ENCODE results near the gene EFCAB6. TPM values are rescaled to one million over a fixed set of nuclear protein-coding genes. Genes with fewer than 3 reads are reported as not detected.

The EFCAB6 gene
- total and polyA plus RNA-seq, 10 of the 15 experiments (the other 5 are each of a cell fraction or from before 2014, with no cell fraction given): 0.05 to 0.42 (median 0.19) TPM

DNA sequence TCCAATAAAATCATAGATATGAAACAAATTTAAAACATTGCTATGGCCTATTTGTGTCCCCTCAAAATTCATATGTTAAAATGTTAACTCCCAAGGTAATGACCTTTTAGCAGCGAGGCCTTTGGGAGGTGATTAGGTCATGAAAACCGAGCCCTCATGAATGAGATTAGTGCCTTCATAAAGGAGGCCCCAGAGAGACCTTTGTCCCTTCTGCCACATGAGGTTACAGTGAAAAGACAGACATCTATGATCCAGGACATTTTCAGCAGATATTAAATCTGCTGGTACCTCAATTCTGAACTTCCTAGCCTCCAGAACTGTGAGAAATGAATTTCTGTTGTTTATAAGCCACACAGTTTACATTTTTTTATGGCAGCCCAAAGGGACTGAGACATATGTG is 228.6 kb downstream of the EFCAB6 start (continued):
- TF ChIP-seq, protein P1, sequence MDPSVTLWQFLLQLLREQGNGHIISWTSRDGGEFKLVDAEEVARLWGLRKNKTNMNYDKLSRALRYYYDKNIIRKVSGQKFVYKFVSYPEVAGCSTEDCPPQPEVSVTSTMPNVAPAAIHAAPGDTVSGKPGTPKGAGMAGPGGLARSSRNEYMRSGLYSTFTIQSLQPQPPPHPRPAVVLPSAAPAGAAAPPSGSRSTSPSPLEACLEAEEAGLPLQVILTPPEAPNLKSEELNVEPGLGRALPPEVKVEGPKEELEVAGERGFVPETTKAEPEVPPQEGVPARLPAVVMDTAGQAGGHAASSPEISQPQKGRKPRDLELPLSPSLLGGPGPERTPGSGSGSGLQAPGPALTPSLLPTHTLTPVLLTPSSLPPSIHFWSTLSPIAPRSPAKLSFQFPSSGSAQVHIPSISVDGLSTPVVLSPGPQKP (IDR thresholded peaks at IDR 0.05; ENCODE audit: low read depth, low read length): no peak
- TF ChIP-seq, protein P2, sequence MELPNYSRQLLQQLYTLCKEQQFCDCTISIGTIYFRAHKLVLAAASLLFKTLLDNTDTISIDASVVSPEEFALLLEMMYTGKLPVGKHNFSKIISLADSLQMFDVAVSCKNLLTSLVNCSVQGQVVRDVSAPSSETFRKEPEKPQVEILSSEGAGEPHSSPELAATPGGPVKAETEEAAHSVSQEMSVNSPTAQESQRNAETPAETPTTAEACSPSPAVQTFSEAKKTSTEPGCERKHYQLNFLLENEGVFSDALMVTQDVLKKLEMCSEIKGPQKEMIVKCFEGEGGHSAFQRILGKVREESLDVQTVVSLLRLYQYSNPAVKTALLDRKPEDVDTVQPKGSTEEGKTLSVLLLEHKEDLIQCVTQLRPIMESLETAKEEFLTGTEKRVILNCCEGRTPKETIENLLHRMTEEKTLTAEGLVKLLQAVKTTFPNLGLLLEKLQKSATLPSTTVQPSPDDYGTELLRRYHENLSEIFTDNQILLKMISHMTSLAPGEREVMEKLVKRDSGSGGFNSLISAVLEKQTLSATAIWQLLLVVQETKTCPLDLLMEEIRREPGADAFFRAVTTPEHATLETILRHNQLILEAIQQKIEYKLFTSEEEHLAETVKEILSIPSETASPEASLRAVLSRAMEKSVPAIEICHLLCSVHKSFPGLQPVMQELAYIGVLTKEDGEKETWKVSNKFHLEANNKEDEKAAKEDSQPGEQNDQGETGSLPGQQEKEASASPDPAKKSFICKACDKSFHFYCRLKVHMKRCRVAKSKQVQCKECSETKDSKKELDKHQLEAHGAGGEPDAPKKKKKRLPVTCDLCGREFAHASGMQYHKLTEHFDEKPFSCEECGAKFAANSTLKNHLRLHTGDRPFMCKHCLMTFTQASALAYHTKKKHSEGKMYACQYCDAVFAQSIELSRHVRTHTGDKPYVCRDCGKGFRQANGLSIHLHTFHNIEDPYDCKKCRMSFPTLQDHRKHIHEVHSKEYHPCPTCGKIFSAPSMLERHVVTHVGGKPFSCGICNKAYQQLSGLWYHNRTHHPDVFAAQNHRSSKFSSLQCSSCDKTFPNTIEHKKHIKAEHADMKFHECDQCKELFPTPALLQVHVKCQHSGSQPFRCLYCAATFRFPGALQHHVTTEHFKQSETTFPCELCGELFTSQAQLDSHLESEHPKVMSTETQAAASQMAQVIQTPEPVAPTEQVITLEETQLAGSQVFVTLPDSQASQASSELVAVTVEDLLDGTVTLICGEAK (IDR thresholded peaks at IDR 0.05; ENCODE audit: borderline replicate concordance): no peak

DNA sequence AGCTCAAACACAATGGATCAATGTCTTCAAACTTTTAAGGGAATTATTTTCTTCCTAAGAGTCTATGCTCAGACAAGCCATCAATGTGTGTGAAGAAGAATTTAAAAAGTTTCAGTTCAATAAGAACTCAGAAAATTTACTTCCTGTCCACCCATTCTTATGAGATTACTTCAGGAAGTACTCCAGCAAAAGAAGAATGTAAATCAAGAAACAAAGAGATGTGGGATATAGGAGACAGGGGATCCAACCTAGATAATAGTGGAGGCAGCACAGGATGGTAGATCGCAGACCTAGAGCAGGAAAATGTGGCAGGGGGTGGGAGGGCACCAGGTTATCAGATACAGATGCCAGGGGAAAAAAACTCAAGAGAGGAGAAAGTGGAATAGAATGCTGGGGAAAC is 229.7 kb downstream of the EFCAB6 start:
- TF ChIP-seq RAD21 (IDR thresholded peaks at IDR 0.05; ENCODE audit: insufficient read depth, low read depth, low read length) (no peak), NR2C1 (IDR thresholded peaks at IDR 0.05) (no peak), SIX5 (IDR thresholded peaks at IDR 0.05; ENCODE audit: low read depth, low read length, severe bottlenecking) (no peak)
- H4K20me1 ChIP-seq (ENCODE audit: control insufficient read depth, insufficient read depth): no peaks in the 10 kb centered on the region
- ChIA-PET SMC1A (ENCODE audit: uncharacterized antibody, unreplicated experiment) (no interaction called here), CTCF (no interaction called here), RAD21 (ENCODE audit: unreplicated experiment) (no interaction called here), POLR2A (no interaction called here)
- no TSS peak for BruUV-seq (replicated peaks)
- H3K27ac ChIP-seq (ENCODE audit: control insufficient read depth, insufficient read depth): no peak overlapping the region
- intact Hi-C loops (cut with micrococcal nuclease; ENCODE audit: unreplicated experiment) (no loop called here), in situ Hi-C loops (cut with MboI) (no loop called here)
- no peaks in the 10 kb centered on the region for H3K79me2 ChIP-seq (ENCODE audit: control insufficient read depth, insufficient read depth, low read length)
- no peak overlapping the region for H3K4me3 ChIP-seq
- no peaks in the 10 kb centered on the region for H3K36me3 ChIP-seq (ENCODE audit: control insufficient read depth in 2 of 2, insufficient read depth in 2 of 2, low read length in 1 of 2)
- no peaks in the 10 kb centered on the region; a peak in 2 of 4 replicates for H3K27me3 ChIP-seq (replicated peaks in 1 of 2; ENCODE audit: control insufficient read depth in 2 of 2, insufficient read depth in 2 of 2, low read length in 1 of 2)
- no peak overlapping the region for H3K4me2 ChIP-seq (ENCODE audit: control insufficient read depth, insufficient read depth)
- H3K4me1 ChIP-seq (ENCODE audit: control insufficient read depth, insufficient read depth, low read length): no peaks in the 10 kb centered on the region
- no peak overlapping the region for H3K9ac ChIP-seq (ENCODE audit: control insufficient read depth, insufficient read depth, low read length)
- DNase-seq (ENCODE audit: low read depth, low spot score) (no peak), ATAC-seq (no peak), FAIRE-seq (no peak)
- H2AFZ ChIP-seq (ENCODE audit: control insufficient read depth, low read depth, low read length): no peak overlapping the region
- H3K9me3 ChIP-seq (replicated peaks; ENCODE audit: control insufficient read depth, insufficient read depth, low read length): no peaks in the 10 kb centered on the region; the same call in 2 of the 3 replicates
- WGBS (ENCODE audit: insufficient coverage, insufficient replicate concordance, low lambda C conversion rate, missing lambda C conversion rate): 0% methylated on average over 1 of the region's 1 CpG

Data from GM12878 (cell line).